Measurements from ENCODE around the gene SIT1.

The SIT1 gene

GRCh38 chr9:35650341-35651158 lies at the start of gene SIT1:
TSS of gene SIT1 (minus strand) at chr9:35650931. CDS start at chr9:35650853, 78 bp downstream.
- FAIRE-seq (no peak), DNase-seq (ENCODE audit: insufficient read length, low spot score) (no peak)

- FAIRE-seq (no peak), DNase-seq (ENCODE audit: insufficient read length, low spot score) (no peak)
These were observed 49.3 kb upstream of the SIT1 start for GRCh38 chr9:35700031-35700430.

GRCh38 chr9:35698231-35698630 lies 47.5 kb upstream of the SIT1 start:
- no peak for DNase-seq (ENCODE audit: insufficient read length, low spot score)
- no peak for FAIRE-seq

- DNase-seq (ENCODE audit: insufficient read length, low spot score) (no peak), FAIRE-seq (no peak)
These were observed 46.8 kb upstream of the SIT1 start for GRCh38 chr9:35697486-35697885.

GRCh38 chr9:35696520-35697215 lies 45.9 kb upstream of the SIT1 start:
- peak; percentile 9 for FAIRE-seq
- DNase-seq (ENCODE audit: insufficient read length, low spot score): peak; percentile 45

GRCh38 chr9:35695943-35696401 lies 45.2 kb upstream of the SIT1 start:
- DNase-seq (ENCODE audit: insufficient read length, low spot score): no peak
- FAIRE-seq: no peak

GRCh38 chr9:35691757-35692301 lies 41.1 kb upstream of the SIT1 start:
- FAIRE-seq: no peak
- no peak for DNase-seq (ENCODE audit: insufficient read length, low spot score)

GRCh38 chr9:35691334-35691650 lies 40.6 kb upstream of the SIT1 start:
- no peak for FAIRE-seq

GRCh38 chr9:35690614-35691333 lies 40.0 kb upstream of the SIT1 start:
- FAIRE-seq (no peak), DNase-seq (ENCODE audit: insufficient read length, low spot score) (peak; percentile 53)

More at GRCh38 chr9:35691334-35691650, 40.6 kb upstream of the SIT1 start:
- DNase-seq (ENCODE audit: insufficient read length, low spot score): no peak

- DNase-seq (ENCODE audit: insufficient read length, low spot score) (no peak), FAIRE-seq (no peak)
These were observed 39.5 kb upstream of the SIT1 start for GRCh38 chr9:35690294-35690613.

GRCh38 chr9:35689542-35690293 lies 39.0 kb upstream of the SIT1 start, which contains the start of gene TPM2:
TSS of gene TPM2 (minus strand) at chr9:35689925. CDS start at chr9:35689817, 108 bp downstream.
- FAIRE-seq (no peak), DNase-seq (ENCODE audit: insufficient read length, low spot score) (peak; percentile 45)

GRCh38 chr9:35688558-35689541 lies 38.1 kb upstream of the SIT1 start:
- no peak for FAIRE-seq

GRCh38 chr9:35687972-35688557 lies 37.3 kb upstream of the SIT1 start:
- FAIRE-seq: no peak
- DNase-seq (ENCODE audit: insufficient read length, low spot score): no peak

More at GRCh38 chr9:35688558-35689541, 38.1 kb upstream of the SIT1 start:
- peak; percentile 54 for DNase-seq (ENCODE audit: insufficient read length, low spot score)

- FAIRE-seq (no peak), DNase-seq (ENCODE audit: insufficient read length, low spot score) (no peak)
These were observed 36.6 kb upstream of the SIT1 start for GRCh38 chr9:35687306-35687705.

- FAIRE-seq (no peak), DNase-seq (ENCODE audit: insufficient read length, low spot score) (no peak)
These were observed 35.8 kb upstream of the SIT1 start for GRCh38 chr9:35686222-35687203.

GRCh38 chr9:35685506-35685905 lies 34.8 kb upstream of the SIT1 start:
- no peak for DNase-seq (ENCODE audit: insufficient read length, low spot score)
- no peak for FAIRE-seq

- FAIRE-seq: no peak
- DNase-seq (ENCODE audit: insufficient read length, low spot score): no peak
These were observed 34.2 kb upstream of the SIT1 start for GRCh38 chr9:35684921-35685320.

- no peak for FAIRE-seq
- no peak for DNase-seq (ENCODE audit: insufficient read length, low spot score)
These were observed 32.6 kb upstream of the SIT1 start for GRCh38 chr9:35683323-35683722.
